Caki2 (cell line): ENCODE measurements around the gene USH2A. TPM values are rescaled to one million over a fixed set of nuclear protein-coding genes. Genes with fewer than 3 reads are reported as not detected.

Experiments
- DNase-seq: peaks from one replicate; pipeline ENCODE4 v3.0.0-alpha.2; 2015; ENCODE audit warnings: low read depth
- in situ Hi-C: cut with HindIII; loops from 2 replicates; pipeline ENCODE4 v1.10.0; 2016; ENCODE audit warnings: low sequenced_read_pairs, low pct_unique_long_range_greater_than_20kb, mixed read lengths
- total RNA-seq: library from RNA; depleted of rRNA; stranded (reverse); fragments of >200 nt; shearing (Covaris generic); gene quantifications from 2 replicates; pipeline ENCODE4 v1.2.3, GENCODE V29; 2014; ENCODE audit warnings: low replicate concordance

The USH2A gene
- total RNA-seq, 1 experiment from 2014 or later: not detected

DNA sequence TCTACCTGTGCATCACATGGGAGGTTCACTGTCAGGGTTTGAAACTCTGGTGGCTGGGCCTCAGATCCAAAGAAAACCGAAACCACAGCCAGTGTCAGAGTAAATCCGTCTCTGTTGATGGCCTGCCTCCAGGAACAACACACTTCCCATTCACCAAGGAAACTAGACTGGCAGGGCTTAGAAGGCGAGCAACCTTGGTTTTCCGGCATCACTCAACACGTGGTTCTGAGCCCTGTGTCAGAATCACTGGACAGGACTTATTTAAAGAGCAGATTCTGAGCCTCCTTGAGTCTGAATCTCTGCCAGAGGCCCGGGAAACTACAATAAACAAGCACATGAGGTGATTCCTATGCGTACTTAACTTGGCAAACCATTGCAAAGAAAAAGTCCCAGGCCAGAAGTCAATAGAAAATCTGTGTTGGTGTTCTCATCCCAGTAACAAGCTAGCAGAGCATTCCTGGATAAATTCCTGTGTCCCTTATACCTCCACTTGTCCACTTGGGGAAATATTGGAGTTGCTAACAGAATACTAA, 786.1 kb downstream of the USH2A start:
- in situ Hi-C loops: no loop called here
- DNase-seq: no peak

DNA sequence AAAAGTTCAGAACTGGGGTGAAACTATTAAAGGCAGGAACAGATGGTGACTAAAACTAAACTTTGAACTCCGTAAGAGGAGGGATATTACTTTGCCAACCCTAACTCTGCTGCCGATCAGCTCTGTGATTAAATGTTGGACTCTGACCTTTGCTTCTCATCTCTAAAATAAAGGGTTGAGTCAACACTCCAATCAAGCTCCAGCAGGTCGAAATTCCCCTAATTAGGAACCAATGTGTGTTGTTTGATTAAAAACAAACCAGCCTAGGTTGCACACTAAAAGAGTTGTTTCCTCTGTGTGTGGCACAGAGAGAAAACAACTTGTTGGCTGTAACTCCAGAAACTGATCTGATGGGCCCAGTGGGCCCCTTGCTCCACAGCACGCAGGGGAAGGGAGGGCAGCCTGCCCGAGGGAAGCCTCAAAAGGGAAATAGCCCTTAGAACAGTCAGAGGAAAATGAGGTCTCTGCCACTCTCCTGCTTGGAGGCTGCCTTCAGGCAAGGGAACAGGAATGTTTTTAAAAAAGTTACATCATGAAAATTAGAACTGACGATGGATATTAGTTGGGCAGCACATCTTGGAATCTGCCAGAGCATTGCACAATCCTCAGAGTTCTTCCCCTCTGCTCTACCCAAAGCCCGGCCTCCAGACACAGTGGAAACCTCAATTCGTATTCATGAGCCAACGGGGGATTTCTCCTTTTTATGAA, 786.8 kb downstream of the USH2A start:
- in situ Hi-C loops: no loop called here

DNA sequence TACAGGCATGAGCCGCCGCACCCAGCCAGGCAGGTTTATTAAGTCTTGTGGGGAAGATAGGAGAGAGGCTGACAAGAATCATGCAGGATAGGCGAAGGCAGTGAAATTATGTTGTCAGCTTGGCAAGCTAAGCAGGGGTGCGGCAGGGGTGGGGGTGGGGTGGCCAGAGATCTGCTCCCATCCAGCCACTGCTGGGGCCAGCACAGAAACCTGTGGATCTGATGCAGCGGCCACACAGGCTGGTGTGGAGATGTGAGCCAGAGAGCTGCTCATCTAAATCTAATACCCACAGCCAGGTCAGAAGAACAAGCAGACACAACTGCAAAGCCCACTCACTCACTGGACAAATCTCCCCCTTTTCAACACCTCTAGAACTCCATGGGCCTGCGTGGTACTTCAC, 787.4 kb downstream of the USH2A start:
- in situ Hi-C loops: no loop called here
- DNase-seq: no peak

More for the DNA sequence above, 786.8 kb downstream of the USH2A start:
- DNase-seq: no peak

DNA sequence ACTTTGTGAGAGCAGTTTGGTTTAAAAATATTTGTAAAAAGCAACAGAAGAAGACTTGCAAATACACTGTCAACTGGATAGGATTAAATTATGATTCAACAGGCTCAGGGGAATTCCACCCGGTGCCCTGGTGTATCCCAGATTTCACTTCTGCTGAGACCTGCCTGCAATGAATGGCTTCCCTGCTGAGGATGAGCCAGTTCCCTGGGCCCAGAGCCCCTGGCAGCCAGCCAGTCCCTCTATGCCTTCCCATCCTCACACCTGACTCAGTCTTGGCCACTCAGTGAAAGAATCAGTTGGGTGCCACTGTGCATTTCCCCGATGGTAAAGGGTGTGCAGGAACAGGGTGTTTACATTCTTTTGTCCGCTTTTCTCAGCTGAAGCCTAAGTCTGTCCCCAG, 791.8 kb downstream of the USH2A start:
- in situ Hi-C loops: no loop called here
- DNase-seq: peak; percentile 41

DNA sequence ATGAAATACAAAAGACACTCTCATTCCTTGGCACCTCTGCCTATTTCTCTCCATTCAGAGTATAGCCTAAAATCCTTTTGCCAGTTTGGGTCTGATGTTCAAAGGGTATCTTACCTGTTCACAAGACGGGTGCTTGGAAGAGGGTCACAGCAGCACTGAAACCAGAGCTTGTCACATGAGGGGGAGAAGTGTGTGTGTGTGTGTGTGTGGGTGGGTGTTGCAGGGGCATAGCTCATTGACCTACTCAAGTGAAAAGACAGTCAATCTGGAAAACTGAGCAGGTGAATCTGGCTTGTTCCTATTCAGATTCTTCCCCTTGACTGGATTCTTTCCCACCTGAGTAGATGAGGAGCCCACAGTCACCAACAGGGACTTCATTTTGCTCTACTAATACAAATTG, 792.2 kb downstream of the USH2A start:
- no peak for DNase-seq
- in situ Hi-C loops: no loop called here

DNA sequence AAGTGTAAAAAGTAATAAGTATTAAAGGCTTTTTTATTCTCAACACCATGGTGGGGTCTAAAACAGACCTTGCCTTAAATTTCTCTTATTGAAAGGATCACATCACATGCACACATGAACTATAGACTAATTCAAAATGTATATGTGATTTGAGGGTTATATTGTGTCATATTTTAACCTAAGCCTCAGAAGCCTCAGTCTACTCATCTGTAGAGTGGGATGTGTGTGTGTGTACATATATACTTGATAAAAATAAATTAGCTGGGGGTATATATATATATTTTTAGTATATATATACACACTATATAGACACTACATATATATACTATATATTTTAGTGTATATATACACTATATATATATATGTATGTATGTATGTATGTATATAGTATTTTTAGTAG, 797.3 kb downstream of the USH2A start:
- in situ Hi-C loops: no loop called here

DNA sequence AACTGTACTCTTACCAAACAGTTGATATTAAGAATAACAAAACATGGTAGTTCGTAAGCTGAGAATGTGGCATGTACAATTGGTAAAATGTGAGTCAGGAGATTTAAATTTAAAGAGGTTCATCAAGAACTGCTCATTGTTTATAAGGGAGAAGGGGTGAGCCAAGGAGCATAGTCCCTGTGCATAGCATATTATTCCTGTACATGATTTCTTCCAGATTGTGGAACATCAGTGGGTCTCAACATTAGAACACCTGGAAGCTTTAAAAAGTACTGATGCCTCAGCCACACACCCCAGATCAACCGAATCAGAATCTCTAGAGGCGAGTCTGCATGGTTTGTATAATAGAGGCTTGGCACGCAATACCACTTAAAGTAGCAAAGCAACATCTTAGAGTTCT, 800.1 kb downstream of the USH2A start:
- in situ Hi-C loops: no loop called here
- no peak for DNase-seq

More for the DNA sequence above, 797.3 kb downstream of the USH2A start:
- no peak for DNase-seq

DNA sequence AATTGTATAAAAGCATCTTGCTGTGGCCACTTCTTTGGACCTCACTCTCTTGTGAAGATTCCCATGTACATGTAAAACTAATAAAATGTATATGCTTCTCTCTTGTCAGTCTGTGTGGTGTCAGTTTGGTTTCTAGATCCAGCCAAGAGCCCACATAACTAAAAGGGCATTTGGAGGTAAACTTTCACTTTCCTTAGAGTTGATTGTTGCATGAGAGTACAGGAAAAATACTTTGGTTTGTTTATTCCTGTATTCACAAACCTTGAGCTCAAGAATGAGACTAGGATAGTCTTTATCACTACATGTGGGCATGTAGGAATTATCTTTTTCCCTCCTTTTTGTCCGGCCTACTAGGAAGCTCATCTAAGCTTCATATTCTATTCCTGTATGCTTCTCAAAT, 805.3 kb downstream of the USH2A start:
- in situ Hi-C loops: no loop called here
- DNase-seq: no peak

DNA sequence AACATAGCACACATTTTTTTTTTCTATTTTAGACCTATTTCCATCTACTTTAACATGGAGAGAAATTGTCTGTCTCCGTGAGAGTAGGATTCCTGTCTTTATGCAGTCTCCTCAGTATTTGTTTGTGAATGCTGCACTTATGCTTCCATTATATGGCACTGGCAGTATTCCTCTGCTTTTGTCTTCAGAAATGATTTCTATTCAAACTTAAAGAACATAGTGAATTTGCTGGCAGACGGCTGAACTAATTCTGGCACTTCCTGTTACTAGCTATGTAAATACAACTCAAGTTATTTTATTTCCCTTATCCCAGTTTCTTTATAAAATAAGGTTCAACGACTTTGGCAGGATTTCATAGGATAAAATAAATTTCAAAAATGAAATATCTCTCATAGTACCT, 810.9 kb downstream of the USH2A start:
- in situ Hi-C loops: no loop called here
- no peak for DNase-seq

DNA sequence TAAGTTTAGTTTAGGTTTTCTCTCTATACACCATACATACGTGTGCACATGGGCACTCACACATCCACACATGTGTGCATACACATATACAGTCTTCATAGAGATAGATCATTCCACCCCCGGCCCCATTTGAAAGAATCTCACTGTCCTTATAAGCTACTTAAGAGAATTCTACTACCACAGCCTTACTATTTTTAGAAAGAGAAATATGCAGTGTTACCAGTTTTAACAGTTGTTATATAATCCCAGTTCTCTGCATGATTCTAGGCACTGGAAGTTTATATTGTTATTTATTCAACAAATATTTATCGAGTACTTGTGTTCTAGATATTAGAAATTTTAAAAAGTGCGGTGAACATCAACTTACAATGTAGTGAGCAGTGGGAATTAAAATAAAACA, 814.6 kb downstream of the USH2A start:
- in situ Hi-C loops: no loop called here
- no peak for DNase-seq

DNA sequence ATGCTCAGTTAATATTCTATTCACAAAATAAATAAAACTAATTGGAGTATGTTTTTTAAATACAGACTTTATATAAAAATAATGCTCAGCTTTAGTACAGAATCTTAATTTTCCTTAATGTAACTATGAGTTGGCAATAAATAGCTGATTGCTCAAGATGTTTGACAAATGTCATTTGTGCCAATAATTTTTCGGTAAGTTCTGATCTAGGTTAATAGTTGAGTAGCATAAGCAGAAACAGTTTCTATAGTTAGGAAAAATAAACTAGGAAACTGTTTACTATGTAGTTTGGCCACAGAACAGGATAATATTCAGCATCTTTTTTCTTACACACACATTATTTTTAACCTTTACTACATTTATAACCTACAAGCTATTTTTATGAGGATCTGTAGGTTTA, 815.8 kb downstream of the USH2A start:
- in situ Hi-C loops: no loop called here
- DNase-seq: no peak

DNA sequence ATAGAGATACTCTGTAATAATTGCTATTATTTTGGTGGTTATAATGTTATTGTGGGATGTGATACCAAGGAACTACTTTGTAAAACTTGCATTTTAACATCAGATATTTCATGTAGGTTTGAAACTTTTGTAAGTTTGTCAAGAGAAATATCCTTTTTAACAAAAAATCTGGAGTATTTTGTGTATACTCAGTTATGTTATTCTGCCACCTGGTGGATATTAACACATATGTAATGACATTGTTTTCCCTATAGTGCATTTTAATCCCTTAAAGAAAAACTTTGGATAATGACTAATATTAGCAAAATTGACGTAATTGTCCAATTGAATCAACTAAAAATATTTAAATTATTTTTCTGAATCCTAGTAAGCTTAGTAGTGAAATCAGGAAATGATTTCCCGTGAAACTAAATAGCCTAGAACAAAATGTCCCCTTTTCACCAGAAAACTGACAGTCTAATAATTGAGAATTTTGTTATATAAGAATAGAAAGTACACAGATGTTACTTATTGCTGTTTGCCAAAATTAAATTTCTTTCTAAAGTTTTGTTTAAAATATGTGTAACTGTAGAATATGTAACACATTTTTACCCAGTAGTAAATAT, 816.6 kb downstream of the USH2A start:
- in situ Hi-C loops: no loop called here
- no peak for DNase-seq

DNA sequence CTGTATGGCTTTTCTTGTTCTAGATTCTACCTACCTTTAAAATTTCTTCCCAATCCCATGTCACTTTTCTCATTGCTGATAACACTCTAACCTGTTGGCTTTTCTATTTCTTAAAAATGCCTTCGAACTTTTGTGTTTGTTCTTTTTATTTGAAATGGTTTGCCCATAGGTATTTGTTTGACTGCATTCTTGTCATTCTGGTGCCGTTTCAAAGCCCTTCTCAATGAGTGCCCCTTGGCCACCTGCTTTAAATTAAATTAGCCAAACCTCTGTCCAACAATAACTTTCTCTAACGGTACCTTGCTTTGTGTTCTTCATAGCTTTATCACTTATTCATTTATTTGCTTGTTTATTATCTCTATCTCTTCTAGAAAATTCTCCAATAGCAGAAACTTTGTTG, 817.2 kb downstream of the USH2A start:
- DNase-seq: no peak
- in situ Hi-C loops: no loop called here

DNA sequence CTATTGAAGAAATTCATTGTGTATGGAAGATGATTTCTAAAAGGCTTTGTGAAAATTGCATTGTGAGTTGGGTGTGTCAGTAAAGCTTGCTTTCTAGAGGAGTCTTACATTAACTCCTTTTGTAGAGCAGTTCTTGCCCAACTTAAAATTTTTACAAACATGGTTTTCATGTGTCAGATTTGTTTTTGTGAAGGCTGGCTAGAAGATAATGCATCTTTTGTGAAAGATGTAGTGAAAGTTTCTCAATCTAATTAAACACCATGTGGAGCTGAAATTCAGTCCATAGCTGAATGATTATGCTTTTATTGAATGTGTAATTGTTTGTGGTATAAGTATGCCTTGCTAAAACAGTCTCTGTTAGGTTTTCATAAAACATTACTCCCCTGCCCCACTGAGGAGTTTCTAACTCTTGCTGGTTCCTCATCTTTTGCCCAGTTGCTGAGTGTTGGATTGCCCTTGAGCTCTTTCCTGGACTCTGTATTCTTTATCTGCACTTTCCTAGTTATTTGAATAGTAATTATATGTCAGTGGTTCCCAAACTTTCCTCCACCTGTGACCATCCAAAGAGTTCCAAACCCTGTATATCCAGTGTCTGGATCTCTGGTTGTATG, 818.1 kb downstream of the USH2A start:
- in situ Hi-C loops: no loop called here
- no peak for DNase-seq

DNA sequence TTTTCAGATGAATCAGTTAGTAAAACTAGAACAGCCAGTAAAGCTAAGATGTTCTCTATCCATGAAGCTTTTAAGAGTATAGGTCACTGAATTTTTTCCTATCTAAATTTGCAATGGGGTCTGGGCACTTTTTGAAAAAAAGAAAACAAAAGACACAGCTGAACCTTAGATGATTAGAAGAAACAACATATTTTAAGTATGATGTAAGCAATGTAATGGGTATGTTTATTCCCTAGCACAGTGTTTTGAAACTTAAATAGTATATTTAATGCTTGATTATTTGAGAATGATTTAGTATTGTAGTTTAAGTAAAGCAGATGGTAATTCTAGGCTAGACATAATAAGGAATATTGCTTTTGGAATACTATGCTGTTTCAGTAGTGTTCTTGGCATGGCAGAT, 819.9 kb downstream of the USH2A start:
- no peak for DNase-seq
- in situ Hi-C loops: no loop called here

DNA sequence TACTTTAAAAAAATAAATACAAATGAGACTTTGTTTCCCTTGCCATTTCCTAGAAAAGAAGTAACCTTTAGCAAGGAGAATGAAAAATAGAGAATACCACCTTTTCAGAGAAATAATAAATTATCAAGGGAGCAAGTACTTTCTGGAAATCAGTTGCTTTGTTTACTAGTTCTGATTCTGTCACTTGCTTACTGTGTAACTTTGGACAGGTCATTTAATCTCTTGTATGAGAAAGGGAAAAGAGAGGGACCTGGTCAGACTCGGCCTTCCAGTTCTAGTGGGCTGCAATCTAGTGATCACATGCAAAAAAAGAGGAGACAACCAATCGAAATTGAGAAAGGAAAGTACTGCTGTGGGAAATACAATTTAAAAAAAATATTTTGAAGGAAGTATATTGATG, 822.0 kb downstream of the USH2A start:
- DNase-seq: no peak
- in situ Hi-C loops: no loop called here

DNA sequence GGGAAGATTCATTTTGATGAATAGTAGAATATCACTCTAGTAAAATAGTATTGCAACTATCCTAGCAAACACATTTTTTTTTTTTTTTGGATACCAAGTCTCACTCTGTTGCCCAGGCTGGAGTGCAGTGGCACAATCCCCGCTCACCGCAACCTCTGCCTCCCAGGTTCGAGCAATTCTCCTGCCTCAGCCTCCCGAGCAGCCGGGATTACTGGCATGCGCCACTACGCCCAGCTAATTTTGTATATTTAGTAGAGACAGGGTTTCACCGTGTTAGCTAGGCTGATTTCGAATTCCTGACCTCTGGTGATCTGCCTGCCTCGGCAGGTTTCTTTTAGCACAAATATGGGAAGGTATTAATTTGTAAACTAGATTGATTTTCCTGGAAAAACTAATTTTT, 822.4 kb downstream of the USH2A start:
- no peak for DNase-seq
- in situ Hi-C loops: no loop called here

DNA sequence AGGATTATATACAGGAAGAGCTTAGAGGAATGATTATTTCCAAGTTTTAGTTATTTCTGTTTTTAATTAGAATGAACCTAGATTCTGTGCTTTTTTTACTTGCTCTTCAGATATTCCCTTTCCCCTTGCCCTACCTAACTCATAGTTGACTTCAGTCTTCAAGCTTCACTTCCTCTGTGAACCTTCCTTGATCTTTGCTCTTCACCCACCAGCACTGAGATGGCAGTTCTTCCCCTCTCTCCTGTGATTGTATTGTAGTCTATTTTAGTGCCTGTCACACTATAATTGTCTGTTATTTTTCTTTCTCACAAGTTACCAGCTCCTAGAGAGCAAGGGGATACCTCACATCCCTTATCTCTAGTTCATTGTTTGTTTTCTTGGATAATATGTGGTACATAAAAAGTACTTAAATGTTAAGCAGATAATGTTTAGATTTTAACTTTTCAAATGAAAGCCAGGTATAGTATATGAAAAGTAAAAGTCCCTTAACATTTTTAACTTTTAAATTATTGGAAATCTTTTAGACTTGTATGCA, 822.9 kb downstream of the USH2A start:
- in situ Hi-C loops: no loop called here
- no peak for DNase-seq

DNA sequence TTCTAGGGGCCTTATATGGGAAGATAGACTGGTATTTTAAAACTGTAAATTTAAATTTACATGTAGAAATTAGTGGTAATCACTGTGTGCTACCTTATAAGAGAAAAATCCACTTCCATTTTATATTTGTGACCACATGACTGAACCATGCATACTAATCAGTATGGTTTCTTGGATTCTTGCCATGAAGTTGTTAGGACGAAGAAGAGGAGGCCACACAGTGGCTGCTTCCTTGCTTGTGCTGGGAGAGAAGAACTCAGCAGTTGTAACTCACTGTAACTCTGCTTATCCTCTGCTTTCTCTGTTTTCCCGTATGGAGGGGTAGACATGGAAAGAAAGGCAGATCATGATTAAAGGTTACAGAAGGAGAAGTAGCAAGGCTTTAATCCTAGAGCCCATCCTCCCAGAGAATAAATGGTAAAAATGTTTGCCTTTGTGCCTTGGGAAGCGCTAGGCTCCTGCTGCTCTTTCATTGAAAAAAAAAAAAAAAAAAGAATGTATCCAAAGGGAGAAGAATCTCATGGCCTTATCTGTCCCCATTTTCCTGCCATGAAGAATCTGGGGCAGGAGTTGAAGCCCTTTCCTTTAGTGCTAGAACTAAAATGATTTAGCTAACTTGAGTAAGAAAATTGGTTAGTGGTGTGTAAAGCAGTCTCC, 823.7 kb downstream of the USH2A start:
- in situ Hi-C loops: no loop called here
- peak; percentile 28 for DNase-seq
